Stimulated activated CD8-positive, alpha-beta memory T cell treated with anti-CD3 and anti-CD28 coated beads, Interleukin-4, amount 100 ng/mL, for 48 hours (primary cell): ENCODE data around the gene CGB5.

Experiments
- DNase-seq: peaks from one replicate; pipeline ENCODE4 v3.0.0-alpha.2; 2020

CGB5 gene

DNA sequence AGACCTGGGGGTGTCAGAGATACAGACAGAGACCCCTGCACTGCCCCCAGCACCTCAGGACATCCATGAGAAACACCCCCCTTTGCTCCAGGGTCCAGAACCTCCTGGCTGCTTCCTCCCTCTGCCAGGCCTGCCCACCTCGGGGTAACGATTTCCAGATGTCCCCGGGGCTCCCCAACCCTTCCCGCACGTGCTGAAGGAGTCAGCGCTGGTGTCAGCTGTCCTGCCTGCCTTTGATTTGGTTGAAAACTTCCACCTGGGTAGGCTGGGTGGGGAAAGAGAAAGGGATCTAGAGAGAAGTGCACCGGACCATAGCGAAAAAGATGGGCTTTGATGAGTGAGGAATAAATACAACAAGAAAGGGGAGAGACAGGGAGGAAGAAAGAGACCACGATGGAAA, 15.4 kb downstream of the CGB5 start:
- DNase-seq = no peak

DNA sequence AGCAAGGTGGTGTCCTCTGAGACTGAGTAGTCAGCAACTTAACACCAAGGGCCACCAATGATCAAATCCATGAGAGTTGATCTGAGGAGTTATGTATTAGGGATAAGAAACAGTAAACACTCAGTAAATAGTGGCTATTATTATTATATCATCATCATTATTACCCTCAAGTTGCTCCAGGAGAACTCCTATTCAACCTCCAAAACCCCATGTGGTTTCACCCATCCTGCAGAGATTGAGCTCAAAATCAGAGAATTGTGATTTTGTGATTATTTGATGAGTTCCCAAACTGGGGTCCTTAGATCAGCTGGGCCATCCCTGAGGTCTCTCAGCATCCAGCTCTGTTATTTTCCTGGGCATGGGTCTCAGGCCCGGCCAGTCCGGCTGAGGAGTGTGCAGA, 17.4 kb downstream of the CGB5 start:
- DNase-seq = no peak

DNA sequence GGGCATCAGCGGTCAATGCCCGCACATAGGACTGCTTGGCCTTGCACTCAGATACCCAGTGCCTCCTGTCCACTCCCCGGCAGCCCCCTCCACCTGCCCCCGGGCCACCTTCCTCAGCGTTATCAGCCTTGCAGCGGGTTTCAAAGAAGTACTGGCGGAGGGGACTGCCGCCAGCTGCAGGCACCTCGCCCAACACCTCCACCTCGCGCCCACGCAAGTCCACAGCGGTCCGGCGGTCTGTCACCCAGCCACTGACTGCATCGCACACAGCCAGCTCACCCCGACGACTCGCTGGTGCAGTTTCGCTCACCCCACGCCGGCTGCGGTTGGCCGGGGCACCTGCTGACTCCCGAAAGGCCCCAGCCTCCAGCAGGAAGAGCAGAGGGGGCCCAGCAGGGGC, 17.8 kb downstream of the CGB5 start:
- no peak for DNase-seq

GRCh38 chr19:49064029-49064629, 20.5 kb downstream of the CGB5 start:
- DNase-seq = no peak

DNA sequence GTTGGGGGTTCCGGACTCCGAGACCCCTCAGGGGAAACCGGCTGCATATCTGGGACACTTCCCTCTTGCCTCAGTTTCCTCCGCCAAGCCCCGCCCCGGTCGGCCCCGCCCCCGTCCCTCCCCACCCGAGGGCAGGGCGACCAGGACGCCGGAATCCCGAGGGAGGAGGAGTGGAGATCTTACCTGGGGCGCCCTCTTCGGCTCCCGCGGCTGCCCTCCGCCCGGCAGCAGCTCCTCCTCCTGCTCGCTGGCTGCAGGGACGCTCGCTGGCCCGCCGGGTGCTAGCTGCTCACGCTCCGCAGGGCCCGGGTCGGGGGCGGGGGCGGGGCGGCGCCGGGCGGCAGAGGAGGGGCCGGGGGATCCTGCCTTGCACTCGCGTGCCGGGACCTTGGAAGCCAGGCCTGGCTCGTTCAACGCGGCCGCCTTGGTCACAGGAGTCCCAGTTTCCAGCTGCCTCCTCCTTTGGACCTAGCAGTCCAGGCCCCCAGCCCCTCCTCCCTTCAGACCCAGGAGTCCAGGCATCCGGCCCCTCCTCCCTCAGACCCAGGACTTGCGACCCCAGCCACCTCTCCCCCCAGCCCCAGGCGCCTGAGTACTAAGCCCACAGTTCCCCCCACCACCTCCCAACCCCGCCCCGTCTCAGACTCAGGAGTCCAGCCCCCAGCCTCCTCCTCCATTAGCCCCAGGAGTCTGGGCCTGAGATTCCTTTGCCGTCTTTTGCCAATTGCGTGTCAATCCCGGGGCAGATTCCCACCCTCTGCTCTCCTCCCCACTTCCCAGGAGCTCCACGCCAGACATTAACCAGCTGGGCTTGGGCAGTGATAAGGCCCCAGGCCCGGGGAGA, 21.3 kb downstream of the CGB5 start, which contains the start of gene NTF4:
NTF4 (minus strand) TSS at position 51 of the 844 bp plus-strand sequence. CDS start 2,821 bp downstream, outside the sequence.
- no peak for DNase-seq

DNA sequence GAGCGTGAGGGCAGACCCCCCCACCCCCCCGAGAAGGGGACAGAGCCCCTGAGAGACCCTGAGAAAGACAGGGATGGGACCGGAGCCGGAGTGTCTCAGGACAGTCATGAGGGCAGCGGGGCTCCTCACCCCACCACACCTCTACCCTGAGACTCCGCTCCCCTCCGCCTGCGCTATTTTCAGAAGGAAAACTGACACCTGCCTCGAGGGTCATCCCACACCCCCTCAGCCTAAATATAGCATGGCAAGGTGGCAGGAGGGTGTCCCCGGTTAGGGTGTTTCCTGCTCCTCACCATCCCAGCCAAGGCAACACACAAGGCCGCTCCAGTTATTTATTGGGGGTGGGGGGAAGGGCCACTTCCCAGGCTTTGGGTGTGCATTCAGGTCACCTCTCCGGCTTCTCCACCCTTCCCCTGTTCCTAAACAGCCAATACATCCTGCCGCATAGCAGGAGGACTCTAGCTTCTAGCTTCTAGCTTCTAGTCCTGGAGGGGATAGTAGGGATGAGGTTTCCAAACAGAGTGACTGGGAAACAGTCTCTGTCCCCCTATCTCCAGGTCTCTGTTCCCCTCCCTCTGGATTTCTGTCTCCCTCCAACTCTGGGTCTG, 22.4 kb downstream of the CGB5 start:
- DNase-seq = no peak

DNA sequence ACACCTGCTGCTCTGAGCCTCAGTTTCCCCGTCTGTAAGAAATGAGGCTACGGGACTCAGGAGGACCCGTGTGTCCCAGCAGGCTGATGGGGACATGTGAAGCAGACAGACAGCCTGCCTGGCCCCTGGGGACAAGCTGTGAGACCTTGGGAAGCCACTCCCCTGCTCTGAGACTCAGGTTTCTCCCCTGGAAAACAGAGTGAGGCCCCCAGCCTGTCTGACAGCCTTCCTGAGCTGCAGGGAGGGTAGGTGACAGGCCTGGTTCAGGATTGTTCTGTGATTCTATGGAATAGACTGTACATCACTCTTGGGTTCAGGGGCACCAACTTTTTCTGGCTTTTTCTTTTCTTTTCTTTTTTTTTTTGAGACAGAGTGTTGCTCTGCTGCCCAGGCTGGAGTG, 23.9 kb downstream of the CGB5 start:
- no peak for DNase-seq

- DNase-seq = no peak
Observed at GRCh38 chr19:49069026-49069425, 25.4 kb downstream of the CGB5 start.

DNA sequence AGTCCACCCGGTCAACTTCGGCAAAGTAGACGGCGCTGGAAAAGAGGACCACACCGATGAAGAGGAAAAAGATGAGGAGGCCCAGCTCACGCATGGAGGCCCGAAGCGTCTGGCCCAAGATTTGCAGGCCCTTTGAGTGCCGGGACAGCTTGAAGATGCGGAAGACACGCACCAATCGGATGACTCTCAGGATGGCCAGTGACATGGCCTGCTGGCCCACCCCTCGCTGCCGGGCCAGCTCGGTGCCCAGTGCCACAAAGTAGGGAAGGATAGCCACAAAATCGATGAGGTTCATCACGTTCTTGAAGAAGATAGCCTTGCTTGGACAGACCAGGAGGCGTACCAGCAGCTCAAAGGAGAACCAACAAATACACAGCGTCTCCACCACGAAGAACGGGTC, 26.8 kb downstream of the CGB5 start:
- DNase-seq = no peak

- DNase-seq = no peak
Observed at GRCh38 chr19:49071860-49072547, 28.4 kb downstream of the CGB5 start.

GRCh38 chr19:49073514-49074378, 30.1 kb downstream of the CGB5 start:
- DNase-seq = no peak

DNA sequence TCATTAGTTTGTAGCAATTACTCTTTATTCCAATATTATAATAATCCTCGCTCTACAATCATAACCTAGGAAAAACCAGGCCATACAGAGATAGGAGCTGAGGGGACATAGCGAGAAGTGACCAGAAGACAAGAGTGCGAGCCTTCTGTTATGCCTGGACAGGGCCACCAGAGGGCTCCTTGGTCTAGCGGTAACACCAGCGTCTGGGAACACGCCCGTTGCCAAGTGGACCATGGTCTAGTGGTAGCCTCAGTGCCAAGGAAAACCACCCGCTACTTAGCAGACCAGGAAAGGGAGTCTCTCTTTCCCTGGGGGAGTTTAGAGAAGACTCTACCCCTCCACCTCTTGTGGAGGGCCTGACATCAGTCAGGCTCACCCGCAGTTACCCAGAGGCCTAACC, 31.2 kb downstream of the CGB5 start:
- DNase-seq = peak; percentile 53

- DNase-seq = no peak
Observed at GRCh38 chr19:49080392-49080791, 36.7 kb downstream of the CGB5 start.

DNA sequence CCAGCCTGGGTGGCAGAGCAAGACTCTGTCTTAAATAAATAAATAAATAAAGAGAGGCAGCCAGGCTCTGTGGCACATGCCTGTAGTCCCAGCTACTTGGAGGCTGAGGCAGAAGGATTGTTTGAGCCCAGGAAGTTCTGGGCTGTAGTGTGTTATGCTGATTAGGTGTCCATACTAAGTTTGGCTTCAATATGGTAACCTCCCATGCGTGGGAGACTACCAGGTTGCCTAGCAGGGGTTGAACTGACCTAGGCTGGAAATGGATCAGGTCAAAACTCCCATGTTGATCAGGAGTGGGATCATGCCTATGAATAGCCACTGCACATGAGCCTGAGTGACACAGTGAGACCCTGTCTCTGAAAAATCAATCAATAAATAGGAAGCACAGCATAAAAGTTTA, 37.6 kb downstream of the CGB5 start:
- DNase-seq = no peak

DNA sequence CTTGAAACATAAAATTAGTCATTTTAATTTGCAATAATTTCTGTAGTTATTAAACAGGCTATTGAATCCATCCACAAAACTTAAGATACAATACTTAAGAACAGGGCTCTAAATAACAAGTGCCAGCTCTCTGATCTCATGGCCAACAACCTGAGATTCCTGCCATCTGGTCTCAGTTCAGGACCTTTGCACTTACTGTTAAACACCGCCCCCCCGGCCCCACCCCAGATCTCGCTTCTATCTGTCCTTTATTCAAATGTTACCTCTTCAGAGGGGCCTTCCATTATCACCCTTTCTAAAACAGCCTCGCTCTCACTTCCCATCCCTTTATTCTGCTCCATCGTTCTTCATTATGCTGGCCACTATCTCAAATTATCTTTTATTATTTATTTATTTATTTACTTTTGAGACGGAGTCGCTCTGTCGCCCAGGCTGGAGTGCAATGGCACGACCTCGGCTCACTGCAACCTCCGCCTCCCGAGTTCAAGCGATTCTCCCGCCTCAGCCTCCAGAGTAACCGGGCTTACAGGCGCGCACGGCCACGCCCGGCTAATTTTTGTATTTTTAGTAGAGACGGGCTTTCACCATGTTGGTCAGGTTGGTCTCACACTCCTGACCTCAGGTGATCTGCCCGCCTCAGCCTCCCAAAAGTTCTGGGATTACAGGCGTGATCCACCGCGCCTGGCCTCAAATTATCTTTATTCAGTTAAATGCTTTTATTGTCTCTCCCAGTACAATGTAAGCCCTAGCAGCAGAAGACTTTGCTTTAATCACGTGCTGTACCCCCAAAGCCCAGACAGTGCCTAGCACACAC, 40.8 kb downstream of the CGB5 start:
- DNase-seq = no peak

DNA sequence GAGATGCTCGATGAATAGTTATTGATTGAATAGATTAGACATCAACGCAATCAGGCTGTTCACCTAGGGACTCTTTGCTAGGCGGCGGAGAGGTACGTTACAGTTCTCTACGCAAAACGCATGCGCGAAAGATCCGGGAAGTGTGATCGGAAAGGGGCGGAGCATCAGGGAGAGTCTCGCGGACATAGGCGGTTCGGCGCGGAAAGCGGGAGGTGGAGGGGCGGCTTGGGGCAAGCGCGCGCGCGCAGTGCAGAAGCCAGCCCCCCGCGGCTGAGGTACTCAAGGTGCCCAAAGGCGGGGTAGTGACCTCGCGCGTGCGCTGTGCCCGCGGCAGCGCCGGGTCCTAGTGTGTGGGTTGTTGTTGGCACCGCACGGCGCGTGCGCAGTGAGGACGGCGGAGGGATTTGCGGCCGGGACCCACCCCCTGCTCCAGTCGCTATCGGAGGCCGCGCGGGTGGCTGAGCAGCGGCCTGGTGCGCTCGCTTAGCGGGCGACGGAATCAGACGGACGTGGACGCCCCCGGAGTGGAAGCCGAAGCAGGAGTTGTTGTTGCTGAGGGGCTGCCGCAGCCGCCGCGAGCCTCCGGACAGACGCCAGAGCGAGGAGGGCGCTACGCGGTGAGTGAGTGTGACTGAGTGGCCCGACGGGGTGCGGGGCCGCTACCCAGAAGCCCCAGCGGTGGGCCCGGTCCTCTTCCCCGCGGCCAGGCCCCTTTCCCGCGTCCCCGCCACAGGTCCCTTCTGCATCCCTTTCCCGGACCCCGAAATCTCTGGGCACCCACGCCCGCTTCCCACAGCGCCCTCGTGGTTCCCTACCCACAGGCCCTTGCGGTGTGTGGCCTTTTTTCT, 41.6 kb downstream of the CGB5 start, which contains the start of gene SNRNP70:
SNRNP70 (plus strand) TSS at position 432 of the 848 bp plus-strand sequence. CDS start 964 bp downstream, outside the sequence.
- DNase-seq = peak; percentile 99

DNA sequence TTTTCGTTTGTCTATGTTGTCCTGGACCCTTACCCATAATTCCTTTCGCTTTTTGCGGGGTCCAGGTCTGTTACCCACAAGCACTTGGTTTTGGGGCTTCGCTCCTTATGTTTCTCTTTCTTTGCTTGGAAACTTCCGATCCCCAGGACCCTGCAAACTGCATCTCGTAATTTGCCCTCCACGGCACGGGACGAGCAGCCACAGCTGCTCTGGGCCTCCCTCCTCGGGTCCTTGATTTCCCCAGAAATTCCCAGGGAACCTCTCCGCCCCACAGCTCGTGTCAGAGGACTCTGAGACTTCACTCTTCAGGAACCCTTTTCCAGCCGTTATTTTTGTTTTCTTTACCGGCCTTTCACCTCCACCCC, 42.2 kb downstream of the CGB5 start:
- DNase-seq = no peak

DNA sequence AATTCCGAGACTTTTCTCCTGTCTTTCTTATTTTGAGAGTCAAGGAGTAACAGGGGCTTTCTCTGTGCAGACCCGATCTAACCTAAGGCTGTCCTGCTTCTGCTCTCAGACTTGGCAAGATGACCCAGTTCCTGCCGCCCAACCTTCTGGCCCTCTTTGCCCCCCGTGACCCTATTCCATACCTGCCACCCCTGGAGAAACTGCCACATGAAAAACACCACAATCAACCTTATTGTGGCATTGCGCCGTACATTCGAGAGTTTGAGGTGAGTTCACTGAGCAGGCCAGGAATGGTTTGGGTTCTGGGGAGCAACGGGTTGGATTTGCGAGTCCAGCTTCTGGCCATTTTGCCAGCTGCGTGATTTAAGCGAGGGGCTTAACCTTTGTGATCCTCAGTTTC, 42.6 kb downstream of the CGB5 start:
- no peak for DNase-seq

DNA sequence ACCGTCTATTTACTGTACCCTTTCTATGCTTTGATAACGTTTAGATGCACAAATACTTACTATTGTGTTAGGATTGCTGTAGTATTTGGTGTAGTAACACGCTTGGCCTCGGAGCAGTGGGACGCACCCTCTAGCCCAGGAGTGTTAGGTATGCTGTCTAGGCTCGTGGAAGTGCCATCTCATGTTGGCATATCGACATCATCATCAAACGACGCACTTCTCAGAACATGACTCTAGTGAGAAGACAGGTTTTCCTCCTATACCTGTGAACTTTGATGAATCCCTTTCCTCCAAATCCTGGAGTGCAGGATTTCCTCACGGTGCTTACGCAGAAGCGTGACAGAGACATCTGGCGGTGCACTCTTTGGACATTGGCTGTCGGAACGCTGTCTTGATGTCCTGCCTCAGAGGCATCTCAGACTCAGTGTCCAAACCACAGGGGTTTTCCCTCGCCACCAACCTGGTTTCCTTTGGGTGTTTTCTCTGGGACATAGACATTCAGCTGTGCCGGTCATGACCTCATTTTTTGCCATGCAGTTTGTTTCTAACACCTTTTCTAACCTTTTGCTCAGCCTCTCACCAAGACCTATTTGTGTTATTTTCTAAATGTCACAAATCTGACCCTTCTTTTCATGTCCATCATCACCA, 47.9 kb downstream of the CGB5 start:
- DNase-seq = no peak

- no peak for DNase-seq
Observed at GRCh38 chr19:49092686-49093085, 49.0 kb downstream of the CGB5 start.
